ENCODE results near the gene ATXN10.
A peak's percentile ranks its signal among the peaks of the same experiment; 100 is the strongest.

ATXN10 gene

GRCh38 chr22:45861259-45861658 lies 189.6 kb downstream of the ATXN10 start:
- no peak for DNase-seq

GRCh38 chr22:45863981-45864751 lies 192.5 kb downstream of the ATXN10 start:
- peak; percentile 38 for DNase-seq

- DNase-seq = no peak
Measured at GRCh38 chr22:45864959-45865476, 193.4 kb downstream of the ATXN10 start.

GRCh38 chr22:45865561-45866125 lies 194.0 kb downstream of the ATXN10 start:
- no peak for DNase-seq

GRCh38 chr22:45866126-45866645 lies 194.6 kb downstream of the ATXN10 start:
- no peak for DNase-seq

- DNase-seq = no peak
Measured at GRCh38 chr22:45866646-45867117, 195.0 kb downstream of the ATXN10 start.

GRCh38 chr22:45867118-45867905 lies 195.7 kb downstream of the ATXN10 start:
- peak; percentile 28 for DNase-seq

GRCh38 chr22:45867906-45868555 lies 196.4 kb downstream of the ATXN10 start:
- no peak for DNase-seq

- DNase-seq = no peak
Measured at GRCh38 chr22:45868571-45869339, 197.1 kb downstream of the ATXN10 start.

GRCh38 chr22:45869340-45869847 lies 197.8 kb downstream of the ATXN10 start:
- no peak for DNase-seq

GRCh38 chr22:45870011-45870410 lies 198.4 kb downstream of the ATXN10 start:
- no peak for DNase-seq

- DNase-seq = no peak
Measured at GRCh38 chr22:45871721-45872120, 200.1 kb downstream of the ATXN10 start.

- DNase-seq = no peak
Measured at GRCh38 chr22:45872659-45873263, 201.1 kb downstream of the ATXN10 start.

- DNase-seq = no peak
Measured at GRCh38 chr22:45876136-45877035, 204.8 kb downstream of the ATXN10 start.

GRCh38 chr22:45877036-45877380 lies 205.4 kb downstream of the ATXN10 start:
- DNase-seq = no peak

GRCh38 chr22:45877651-45878050 lies 206.0 kb downstream of the ATXN10 start:
- DNase-seq = no peak

GRCh38 chr22:45878051-45878781 lies 206.6 kb downstream of the ATXN10 start:
- DNase-seq = no peak

- no peak for DNase-seq
Measured at GRCh38 chr22:45878901-45879551, 207.4 kb downstream of the ATXN10 start.

GRCh38 chr22:45879552-45879949 lies 207.9 kb downstream of the ATXN10 start:
- DNase-seq = no peak
